Fibroblast of lung (primary cell): ENCODE results near the gene MDFIC. TPM values are rescaled to one million over a fixed set of nuclear protein-coding genes. Genes with fewer than 3 reads are reported as not detected.

Experiments
- DNase-seq, 2 donors: peaks; one replicate each; pipeline versions ENCODE4 v3.0.0 to v3.0.0-alpha.2; 2010; ENCODE audit warnings: low read depth in 2 of 2
- H2AFZ ChIP-seq: 2 replicates; pipeline ENCODE4 v1.5.1; 2012; ENCODE audit warnings: low read length, control low read depth, inconsistent platforms
- H3K27ac ChIP-seq: 2 replicates; pipeline ENCODE4 v1.5.1; 2011; ENCODE audit warnings: low read length, control low read depth; ENCODE audit not compliant: insufficient read depth
- H3K27me3 ChIP-seq: 2 replicates; pipeline ENCODE4 v1.5.1; 2011; ENCODE audit warnings: mild to moderate bottlenecking, low read length; ENCODE audit not compliant: control insufficient read depth, insufficient read depth
- H3K36me3 ChIP-seq: 2 replicates; pipeline ENCODE4 v1.5.1; 2011; ENCODE audit warnings: low read length; ENCODE audit not compliant: control insufficient read depth, insufficient read depth
- H3K4me1 ChIP-seq: 2 replicates; pipeline ENCODE4 v1.5.1; 2011; ENCODE audit warnings: low read length; ENCODE audit not compliant: control insufficient read depth, insufficient read depth; ENCODE audit errors: extremely low read depth
- H3K4me2 ChIP-seq: 2 replicates; pipeline ENCODE4 v1.5.1; 2011; ENCODE audit warnings: low read length, control low read depth; ENCODE audit not compliant: insufficient read depth; ENCODE audit errors: extremely low read depth
- H3K4me3 ChIP-seq, 4 experiments: fragments of 200-600 bp in 1 of 4; sonication (generic) in 1 of 4; replicated peaks in 1 of 4; 2 replicates each; pipeline ENCODE4 v1.5.1; 2011 to 2016; ENCODE audit warnings: low read length in 4 of 4, low read depth in 3 of 4, mild to moderate bottlenecking in 3 of 4, control low read depth in 2 of 4, inconsistent platforms in 1 of 4, mixed read lengths in 1 of 4; ENCODE audit not compliant: insufficient read depth in 1 of 4; ENCODE audit errors: control extremely low read depth in 1 of 4
- H3K79me2 ChIP-seq: 2 replicates; pipeline ENCODE4 v1.5.1; 2012; ENCODE audit warnings: mild to moderate bottlenecking, low read length, inconsistent platforms; ENCODE audit not compliant: control insufficient read depth, insufficient read depth
- H3K9ac ChIP-seq: 2 replicates; pipeline ENCODE4 v1.5.1; 2011; ENCODE audit warnings: mild to moderate bottlenecking, low read length, control low read depth; ENCODE audit not compliant: insufficient read depth
- H3K9me3 ChIP-seq: 2 replicates; pipeline ENCODE4 v1.5.1; 2012; ENCODE audit warnings: low read depth, low read length; ENCODE audit not compliant: control insufficient read depth, insufficient read depth
- H4K20me1 ChIP-seq: 2 replicates; pipeline ENCODE4 v1.5.1; 2011; ENCODE audit warnings: low read length; ENCODE audit not compliant: control insufficient read depth, insufficient read depth; ENCODE audit errors: extremely low read depth
- CTCF ChIP-seq, 2 donors: IDR thresholded peaks in 1 of 2; conservative IDR thresholded peaks in 1 of 2; 1 replicate in 1 of 2; 2 replicates in 1 of 2; pipeline ENCODE4 v1.5.1; 2011 to 2012; ENCODE audit warnings: low read length in 2 of 2, control low read depth in 1 of 2, inconsistent platforms in 1 of 2, low read depth in 1 of 2, mild to moderate bottlenecking in 1 of 2
- EZH2 ChIP-seq: IDR thresholded peaks from 2 replicates; pipeline ENCODE4 v1.5.1; 2012; ENCODE audit warnings: low read length, control low read depth, mild to moderate bottlenecking; ENCODE audit errors: missing control alignments
- polyA plus RNA-seq, 2 donors: library from polyadenylated mRNA; depleted of rRNA in 1 of 2; stranded (reverse) in 1 of 2; unstranded in 1 of 2; fragments of >200 nt; gene quantifications; 2 replicates each; pipeline ENCODE4 v1.2.1, GENCODE V29; 2011 to 2012; ENCODE audit warnings: missing spikeins in 1 of 2
- total RNA-seq: library from RNA; depleted of rRNA; stranded (reverse); fragments of >200 nt; gene quantifications from 2 replicates; pipeline ENCODE4 v1.2.1, GENCODE V29; 2014

Gene MDFIC
- total and polyA plus RNA-seq, 2 donors (not counting 1 experiment from before 2014, with no cell fraction given) = 38.7 to 67.4 TPM

- TF ChIP-seq EZH2 (no peak), CTCF (conservative IDR thresholded peaks at IDR 0.05 in 1 of 2, IDR thresholded peaks at IDR 0.05 in 1 of 2; ENCODE audit: low read depth in 1 of 2, low read length in 2 of 2) (no peak)
- no peaks in the 10 kb centered on the region for H3K36me3 ChIP-seq
- no peaks in the 10 kb centered on the region for H3K9me3 ChIP-seq
- no peak overlapping the region for H3K4me2 ChIP-seq
- no peak overlapping the region for H3K9ac ChIP-seq
- no peak overlapping the region for H3K4me3 ChIP-seq
- no peak overlapping the region for H2AFZ ChIP-seq
- peak in 1 of 2 donors; percentile 56 for DNase-seq
- no peaks in the 10 kb centered on the region for H4K20me1 ChIP-seq
- H3K27me3 ChIP-seq = no peaks in the 10 kb centered on the region
- peaks cover 10% of the 10 kb centered on the region for H3K4me1 ChIP-seq
- H3K79me2 ChIP-seq = peaks cover 54% of the 10 kb centered on the region
- H3K27ac ChIP-seq = no peak overlapping the region
Observed at GRCh38 chr7:114939484-114940097, 17.7 kb downstream of the MDFIC start.

- H3K9ac ChIP-seq = no peak overlapping the region
- no peak overlapping the region for H3K27ac ChIP-seq
- no peak for DNase-seq
- H2AFZ ChIP-seq = no peak overlapping the region
- no peaks in the 10 kb centered on the region for H4K20me1 ChIP-seq
- H3K4me2 ChIP-seq = no peak overlapping the region
- H3K79me2 ChIP-seq = peaks cover 52% of the 10 kb centered on the region
- no peaks in the 10 kb centered on the region for H3K36me3 ChIP-seq
- no peaks in the 10 kb centered on the region for H3K9me3 ChIP-seq
- no peak overlapping the region for H3K4me3 ChIP-seq
- peaks cover 13% of the 10 kb centered on the region for H3K4me1 ChIP-seq
- TF ChIP-seq CTCF (conservative IDR thresholded peaks at IDR 0.05 in 1 of 2, IDR thresholded peaks at IDR 0.05 in 1 of 2; ENCODE audit: low read depth in 1 of 2, low read length in 2 of 2) (no peak), EZH2 (no peak)
- no peaks in the 10 kb centered on the region for H3K27me3 ChIP-seq
Observed at GRCh38 chr7:114940220-114940619, 18.3 kb downstream of the MDFIC start.

GRCh38 chr7:114941692-114942091, 19.8 kb downstream of the MDFIC start:
- peaks cover 48% of the 10 kb centered on the region for H3K79me2 ChIP-seq
- H4K20me1 ChIP-seq = no peaks in the 10 kb centered on the region
- TF ChIP-seq EZH2 (no peak), CTCF (conservative IDR thresholded peaks at IDR 0.05 in 1 of 2, IDR thresholded peaks at IDR 0.05 in 1 of 2; ENCODE audit: low read depth in 1 of 2, low read length in 2 of 2) (no peak)
- no peaks in the 10 kb centered on the region for H3K27me3 ChIP-seq
- H3K4me2 ChIP-seq = no peak overlapping the region
- no peak overlapping the region for H3K9ac ChIP-seq
- no peak overlapping the region for H2AFZ ChIP-seq
- no peaks in the 10 kb centered on the region for H3K9me3 ChIP-seq
- no peak overlapping the region for H3K4me3 ChIP-seq
- DNase-seq = no peak
- no peak overlapping the region for H3K27ac ChIP-seq
- no peaks in the 10 kb centered on the region for H3K36me3 ChIP-seq
- peaks cover 14% of the 10 kb centered on the region for H3K4me1 ChIP-seq
